ENCODE measurements around the gene DCAF12. TPM values are rescaled to one million over a fixed set of nuclear protein-coding genes. Genes with fewer than 3 reads are reported as not detected.
A peak's percentile ranks its signal among the peaks of the same experiment; 100 is the strongest.

DCAF12 gene
- total and polyA plus RNA-seq, 2 donors (not counting 1 experiment from before 2014, with no cell fraction given), result 1.1 to 1.9 TPM

DNA sequence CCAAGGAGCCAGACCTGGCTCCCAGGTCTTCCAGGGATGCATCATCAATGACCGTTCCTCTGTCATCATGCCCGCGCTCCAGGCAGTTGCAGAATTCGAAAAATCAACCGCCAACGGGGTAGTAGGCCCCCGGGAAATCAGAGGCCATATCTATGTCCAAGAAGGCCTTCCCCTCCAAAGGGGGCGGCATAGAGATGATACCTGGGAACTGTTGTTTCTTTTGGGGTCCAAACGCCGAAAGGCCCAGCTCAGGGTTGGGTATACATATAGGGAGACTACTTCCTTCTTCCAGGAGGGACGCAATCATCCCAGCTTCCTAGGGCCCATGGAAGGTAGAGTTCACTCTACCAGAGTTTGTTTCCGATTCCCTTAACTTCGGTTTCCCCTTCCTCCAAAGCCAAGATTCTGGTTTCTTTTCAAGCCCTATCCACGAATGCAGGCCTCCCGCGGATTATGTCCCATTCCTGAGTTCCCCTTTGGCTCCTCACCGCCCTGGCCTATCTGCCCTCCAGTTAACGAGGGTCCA lies 754 bp downstream of the DCAF12 start:
- Histone ChIP-seq H3K4me2 (replicated peaks; ENCODE audit: low read depth, low read length, poor library complexity, severe bottlenecking) (peak overlapping the region; percentile 92), H2AFZ (ENCODE audit: insufficient read depth, low read depth, low read length, poor library complexity, severe bottlenecking) (peak overlapping the region; percentile 59), H3K79me2 (ENCODE audit: control insufficient read depth, insufficient read depth, low read length) (no peaks in the 10 kb centered on the region), H3K4me1 (ENCODE audit: control insufficient read depth in 2 of 2, insufficient read depth in 2 of 2, low read length in 2 of 2) (peaks cover 51 to 55% of the 10 kb centered on the region in 2 donors), H3K9me3 (ENCODE audit: control extremely low read depth in 1 of 3, control insufficient read depth in 2 of 3, insufficient read depth in 1 of 3, low read length in 2 of 3) (peaks cover 0 to 45% (median 4%) of the 10 kb centered on the region in 3 donors), H3K27ac (ENCODE audit: low read length in 2 of 2) (no peak overlapping the region), H3K4me3 (ENCODE audit: control extremely low read depth in 1 of 5, extremely low read depth in 1 of 5, insufficient read depth in 1 of 5, low read depth in 2 of 5, low read length in 4 of 5) (peak overlapping the region; percentile 44 to 67 (median 58)), H3K36me3 (replicated peaks in 1 of 2; ENCODE audit: control extremely low read depth in 1 of 2, control insufficient read depth in 1 of 2, extremely low read depth in 1 of 2, insufficient read depth in 2 of 2, low read length in 1 of 2) (no peaks in the 10 kb centered on the region), H3K9ac (ENCODE audit: low read length) (peak overlapping the region; percentile 66), H3K27me3 (replicated peaks in 1 of 4; ENCODE audit: control extremely low read depth in 1 of 4, control insufficient read depth in 3 of 4, insufficient read depth in 4 of 4, low read length in 3 of 4) (peaks cover 0 to 81% (median 59%) of the 10 kb centered on the region in 4 experiments), H4K20me1 (ENCODE audit: control insufficient read depth, insufficient read depth, low read length, poor library complexity, severe bottlenecking) (peaks cover 45% of the 10 kb centered on the region)
- ATAC-seq (ENCODE audit: low read depth) (no peak), DNase-seq (peak; percentile 27)
- 9% methylated on average over 12 of the region's 18 CpGs for WGBS (ENCODE audit: insufficient coverage)
- ChIA-PET CTCF (no interaction called here), POLR2A (no interaction called here)
- intact Hi-C loops (cut with micrococcal nuclease), result loop anchor here (1.0 to 5.0 kb wide), 4 partner anchors 53 to 309 kb away; partner anchors contain the start of genes MYORG, UBAP1 and UBE2R2
- no peak overlapping the region for H3K27ac Mint-ChIP-seq
- H3K9me3 Mint-ChIP-seq (ENCODE audit: insufficient read depth), result peaks cover 2% of the 10 kb centered on the region
- peaks cover 52% of the 10 kb centered on the region for H3K27me3 Mint-ChIP-seq
- peak overlapping the region; percentile 92 for H3K4me3 Mint-ChIP-seq
- peaks cover 49% of the 10 kb centered on the region for H3K4me1 Mint-ChIP-seq
- TF ChIP-seq EZH2 (IDR thresholded peaks at IDR 0.05; ENCODE audit: borderline replicate concordance, insufficient read depth, low read depth, low read length, poor library complexity, severe bottlenecking), result no peak
- TF ChIP-seq, protein P1, sequence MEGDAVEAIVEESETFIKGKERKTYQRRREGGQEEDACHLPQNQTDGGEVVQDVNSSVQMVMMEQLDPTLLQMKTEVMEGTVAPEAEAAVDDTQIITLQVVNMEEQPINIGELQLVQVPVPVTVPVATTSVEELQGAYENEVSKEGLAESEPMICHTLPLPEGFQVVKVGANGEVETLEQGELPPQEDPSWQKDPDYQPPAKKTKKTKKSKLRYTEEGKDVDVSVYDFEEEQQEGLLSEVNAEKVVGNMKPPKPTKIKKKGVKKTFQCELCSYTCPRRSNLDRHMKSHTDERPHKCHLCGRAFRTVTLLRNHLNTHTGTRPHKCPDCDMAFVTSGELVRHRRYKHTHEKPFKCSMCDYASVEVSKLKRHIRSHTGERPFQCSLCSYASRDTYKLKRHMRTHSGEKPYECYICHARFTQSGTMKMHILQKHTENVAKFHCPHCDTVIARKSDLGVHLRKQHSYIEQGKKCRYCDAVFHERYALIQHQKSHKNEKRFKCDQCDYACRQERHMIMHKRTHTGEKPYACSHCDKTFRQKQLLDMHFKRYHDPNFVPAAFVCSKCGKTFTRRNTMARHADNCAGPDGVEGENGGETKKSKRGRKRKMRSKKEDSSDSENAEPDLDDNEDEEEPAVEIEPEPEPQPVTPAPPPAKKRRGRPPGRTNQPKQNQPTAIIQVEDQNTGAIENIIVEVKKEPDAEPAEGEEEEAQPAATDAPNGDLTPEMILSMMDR (IDR thresholded peaks at IDR 0.05), result no peak

- H3K4me1 ChIP-seq (ENCODE audit: control insufficient read depth in 2 of 2, insufficient read depth in 2 of 2, low read length in 2 of 2), result peaks cover 51 to 55% of the 10 kb centered on the region in 2 donors
- peak overlapping the region; percentile 92 for H3K4me3 Mint-ChIP-seq
- no peak overlapping the region for H3K27ac ChIP-seq (ENCODE audit: low read length in 2 of 2)
- H3K9ac ChIP-seq (ENCODE audit: low read length), result no peak overlapping the region
- H3K4me1 Mint-ChIP-seq, result peaks cover 49% of the 10 kb centered on the region
- peak overlapping the region; percentile 92 for H3K4me2 ChIP-seq (replicated peaks; ENCODE audit: low read depth, low read length, poor library complexity, severe bottlenecking)
- 50% methylated on average over 2 of the region's 6 CpGs for WGBS (ENCODE audit: insufficient coverage)
- DNase-seq, result peak; percentile 24
- H3K27ac Mint-ChIP-seq, result peak overlapping the region; percentile 3
- CTCF ChIA-PET, result no interaction called here
- intact Hi-C loops (cut with micrococcal nuclease), result loop anchor here (5.0 kb wide), 1 partner anchor 252 kb away; the partner anchor contains the start of gene MYORG
- no peaks in the 10 kb centered on the region for H3K36me3 ChIP-seq (replicated peaks in 1 of 2; ENCODE audit: control extremely low read depth in 1 of 2, control insufficient read depth in 1 of 2, extremely low read depth in 1 of 2, insufficient read depth in 2 of 2, low read length in 1 of 2)
- H3K27me3 ChIP-seq (replicated peaks in 1 of 4; ENCODE audit: control extremely low read depth in 1 of 4, control insufficient read depth in 3 of 4, insufficient read depth in 4 of 4, low read length in 3 of 4), result peaks cover 0 to 81% (median 61%) of the 10 kb centered on the region in 4 experiments
- TF ChIP-seq, protein P1 (IDR thresholded peaks at IDR 0.05), result no peak
- TF ChIP-seq EZH2 (IDR thresholded peaks at IDR 0.05; ENCODE audit: borderline replicate concordance, insufficient read depth, low read depth, low read length, poor library complexity, severe bottlenecking), result no peak
- peaks cover 7% of the 10 kb centered on the region for H3K79me2 ChIP-seq (ENCODE audit: control insufficient read depth, insufficient read depth, low read length)
- H2AFZ ChIP-seq (ENCODE audit: insufficient read depth, low read depth, low read length, poor library complexity, severe bottlenecking), result no peak overlapping the region
- POLR2A ChIA-PET, result no interaction called here
- H3K9me3 ChIP-seq (ENCODE audit: control extremely low read depth in 1 of 3, control insufficient read depth in 2 of 3, insufficient read depth in 1 of 3, low read length in 2 of 3), result peaks cover 0 to 47% (median 4%) of the 10 kb centered on the region in 3 donors
- no peak for ATAC-seq (ENCODE audit: low read depth)
- peaks cover 45% of the 10 kb centered on the region for H4K20me1 ChIP-seq (ENCODE audit: control insufficient read depth, insufficient read depth, low read length, poor library complexity, severe bottlenecking)
- peaks cover 55% of the 10 kb centered on the region for H3K27me3 Mint-ChIP-seq
- H3K4me3 ChIP-seq (ENCODE audit: control extremely low read depth in 1 of 5, extremely low read depth in 1 of 5, insufficient read depth in 1 of 5, low read depth in 2 of 5, low read length in 4 of 5), result peak overlapping the region in 2 of 5 experiments; percentile 11 to 21
- H3K9me3 Mint-ChIP-seq (ENCODE audit: insufficient read depth), result peaks cover 2% of the 10 kb centered on the region
Observed at GRCh38 chr9:34124926-34125325, 1.6 kb downstream of the DCAF12 start.
